Anterior cingulate cortex (tissue), 58 donors: ENCODE data around the gene TTLL11.

Experiments used
- DNase-seq, 58 donors: peaks; one replicate each; lab custom pipeline; 2025; lab: John Stamatoyannopoulos, UW

Gene TTLL11

GRCh38 chr9:121870271-121870670, 222.8 kb downstream of the TTLL11 start:
- DNase-seq: no peak

- no peak for DNase-seq
Observed at GRCh38 chr9:121868626-121869025, 224.5 kb downstream of the TTLL11 start.

GRCh38 chr9:121866927-121867326, 226.2 kb downstream of the TTLL11 start:
- no peak for DNase-seq

- DNase-seq: no peak
Observed at GRCh38 chr9:121865884-121866283, 227.2 kb downstream of the TTLL11 start.

GRCh38 chr9:121865060-121865459, 228.0 kb downstream of the TTLL11 start:
- no peak for DNase-seq

GRCh38 chr9:121863955-121864354, 229.2 kb downstream of the TTLL11 start:
- no peak for DNase-seq

- no peak for DNase-seq
Observed at GRCh38 chr9:121862371-121863332, 230.5 kb downstream of the TTLL11 start.

GRCh38 chr9:121861501-121862180, 231.5 kb downstream of the TTLL11 start:
- DNase-seq: peak in 14 of 58 donors; percentile 14 to 54 (median 39)

GRCh38 chr9:121860744-121861143, 232.4 kb downstream of the TTLL11 start:
- DNase-seq: no peak

- no peak for DNase-seq
Observed at GRCh38 chr9:121860213-121860612, 232.9 kb downstream of the TTLL11 start.

GRCh38 chr9:121859646-121860045, 233.5 kb downstream of the TTLL11 start:
- no peak for DNase-seq

GRCh38 chr9:121858788-121859187, 234.3 kb downstream of the TTLL11 start:
- DNase-seq: no peak

- peak in 6 of 58 donors; percentile 34 to 71 (median 41) for DNase-seq
Observed at GRCh38 chr9:121857928-121858327, 235.2 kb downstream of the TTLL11 start.

GRCh38 chr9:121855476-121855875, 237.6 kb downstream of the TTLL11 start:
- no peak for DNase-seq

GRCh38 chr9:121853617-121854395, 239.3 kb downstream of the TTLL11 start:
- no peak for DNase-seq

- DNase-seq: no peak
Observed at GRCh38 chr9:121852651-121853616, 240.2 kb downstream of the TTLL11 start.

GRCh38 chr9:121852241-121852640, 240.9 kb downstream of the TTLL11 start:
- DNase-seq: no peak

GRCh38 chr9:121851641-121852091, 241.4 kb downstream of the TTLL11 start:
- no peak for DNase-seq

GRCh38 chr9:121850366-121850765, 242.7 kb downstream of the TTLL11 start:
- DNase-seq: no peak
